ENCODE data around the gene ARID1A. TPM values are rescaled to one million over a fixed set of nuclear protein-coding genes. Genes with fewer than 3 reads are reported as not detected.
A peak's percentile ranks its signal among the peaks of the same experiment; 100 is the strongest.

The ARID1A gene
- polyA plus RNA-seq, 2 of the 4 experiments (the other 2 are of a cell fraction) = 17.4 to 21.4 TPM

DNA sequence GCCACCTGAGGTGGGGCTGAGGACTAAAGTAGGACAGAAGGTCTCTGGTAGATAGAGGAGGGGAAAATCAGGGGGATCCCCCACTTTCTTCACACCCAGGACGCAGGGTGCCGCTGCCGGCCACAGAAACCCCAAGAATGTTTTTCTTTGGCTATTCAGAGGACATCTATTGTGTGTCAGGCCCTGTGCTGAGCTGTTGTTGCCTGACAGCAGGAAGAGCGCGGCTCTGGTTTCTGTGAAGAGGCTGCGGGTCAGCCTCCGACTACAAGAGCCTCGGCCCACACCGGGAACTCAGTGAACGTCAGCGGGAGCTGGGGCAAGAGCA lies 91.5 kb downstream of the ARID1A start:
- peak; percentile 51 to 57 for ATAC-seq
- ChIA-PET CTCF (interaction anchor here (2.0 to 6.2 kb wide), 5 partner anchors 89 to 185 kb away, joined by 13 to 215 read pairs (median 35); no protein-coding TSS in a partner anchor), POLR2A (interaction anchor here (0.9 to 3.8 kb wide), 8 partner anchors 78 to 315 kb away, joined by 3 to 28 read pairs (median 4); partner anchors contain the start of gene HMGN2)
- no peaks in the 10 kb centered on the region for H3K9me3 ChIP-seq
- FAIRE-seq = no peak
- peak overlapping the region; percentile 94 for H3K4me2 ChIP-seq
- peak overlapping the region; percentile 84 to 100 for H3K27ac ChIP-seq
- H3K4me3 ChIP-seq = peak overlapping the region; percentile 68
- H3K4me1 ChIP-seq = peaks cover 49% of the 10 kb centered on the region
- TF ChIP-seq ZC3H11A (IDR thresholded peaks at IDR 0.05) = peak; percentile 7; the same call in 1 of the 2 replicates
- TF ChIP-seq, protein P1, sequence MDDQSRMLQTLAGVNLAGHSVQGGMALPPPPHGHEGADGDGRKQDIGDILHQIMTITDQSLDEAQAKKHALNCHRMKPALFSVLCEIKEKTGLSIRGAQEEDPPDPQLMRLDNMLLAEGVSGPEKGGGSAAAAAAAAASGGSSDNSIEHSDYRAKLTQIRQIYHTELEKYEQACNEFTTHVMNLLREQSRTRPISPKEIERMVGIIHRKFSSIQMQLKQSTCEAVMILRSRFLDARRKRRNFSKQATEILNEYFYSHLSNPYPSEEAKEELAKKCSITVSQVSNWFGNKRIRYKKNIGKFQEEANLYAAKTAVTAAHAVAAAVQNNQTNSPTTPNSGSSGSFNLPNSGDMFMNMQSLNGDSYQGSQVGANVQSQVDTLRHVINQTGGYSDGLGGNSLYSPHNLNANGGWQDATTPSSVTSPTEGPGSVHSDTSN (IDR thresholded peaks at IDR 0.05) = no peak
- WGBS (ENCODE audit: missing lambda C conversion rate) = 5% methylated on average over 9 of the region's 11 CpGs
- no peak for DNase-seq (ENCODE audit: low read depth in 1 of 2, low spot score in 1 of 2)

DNA sequence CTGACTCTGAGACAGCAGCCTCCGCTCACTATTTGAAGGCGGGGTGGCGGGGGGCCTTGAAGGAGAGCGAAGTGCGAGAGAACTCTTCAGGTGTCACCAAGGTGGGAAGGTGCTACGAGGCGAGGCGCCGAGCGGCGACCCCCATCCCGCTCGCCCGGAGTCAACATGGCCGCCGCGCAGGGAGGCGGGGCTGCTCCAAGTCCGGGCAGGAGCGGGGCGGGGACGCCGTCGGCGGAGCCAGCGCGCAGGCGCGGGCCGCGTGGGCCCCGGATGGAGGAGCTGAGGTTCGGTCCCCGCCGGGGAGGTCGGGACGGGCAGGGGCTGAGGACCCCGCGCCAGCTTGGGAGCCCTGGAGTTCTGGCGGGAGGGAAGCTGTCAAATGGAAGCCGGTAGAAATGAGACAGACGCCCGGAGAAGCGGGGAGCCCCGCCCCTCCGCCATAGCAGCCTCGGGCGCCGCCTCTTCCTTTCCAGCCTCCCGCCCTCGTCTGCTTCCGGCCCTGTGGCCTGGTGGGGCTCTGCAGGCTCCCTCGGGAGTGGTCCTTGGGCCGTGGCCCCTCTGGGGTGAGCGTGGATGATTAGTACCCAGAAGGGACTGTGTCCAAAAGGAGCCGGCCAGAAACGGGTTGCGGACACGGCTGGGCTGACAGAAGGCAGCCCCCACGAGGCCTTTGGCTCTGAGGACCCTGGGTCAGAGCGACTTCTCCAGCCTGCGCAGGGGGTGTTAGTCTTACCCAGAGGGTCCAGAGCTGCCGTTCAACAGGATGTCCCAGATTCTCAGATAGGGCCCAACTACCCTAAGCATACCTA lies 92.1 kb downstream of the ARID1A start, which contains the start of gene PIGV:
PIGV (plus strand) TSS at position 245 of the 809 bp plus-strand sequence. CDS start 2,866 bp downstream, outside the sequence.
- Histone ChIP-seq H3K4me2 (peak within 1 kb of the TSS; percentile 98), H3K27ac (peak within 1 kb of the TSS; percentile 84 to 100), H3K4me3 (peak within 1 kb of the TSS; percentile 68), H3K4me1 (peaks cover 43% of the 10 kb centered on the region), H3K9me3 (no peaks in the 10 kb centered on the region)
- peak; percentile 87 to 88 for ATAC-seq
- peak; percentile 76 to 78 for DNase-seq (ENCODE audit: low read depth in 1 of 2, low spot score in 1 of 2)
- WGBS (ENCODE audit: missing lambda C conversion rate) = 3% methylated on average over 6 of the region's 63 CpGs
- FAIRE-seq = no peak
- CTCF ChIA-PET = interaction anchor here (0.6 to 6.2 kb wide), 33 partner anchors 9 to 258 kb away, joined by 3 to 215 read pairs (median 6); no protein-coding TSS in a partner anchor
- TF ChIP-seq JUN (IDR thresholded peaks at IDR 0.05) (peak; percentile 28 to 78; a peak in 3 of 5 replicates), CBX8 (IDR thresholded peaks at IDR 0.05) (no peak), PHF8 (IDR thresholded peaks at IDR 0.05; ENCODE audit: borderline replicate concordance, low read depth) (peak; percentile 53), HOXB13 (CRISPR knock-in tag; IDR thresholded peaks at IDR 0.05; ENCODE audit: low read depth) (no peak), RFX5 (IDR thresholded peaks at IDR 0.05) (no peak), CEBPB (IDR thresholded peaks at IDR 0.05) (no peak), POLR2A (IDR thresholded peaks at IDR 0.05; ENCODE audit: low read length) (peak; percentile 57), POLR2AphosphoS2 (conservative IDR thresholded peaks at IDR 0.05; ENCODE audit: low read length) (no peak)
- TF ChIP-seq, protein P2, sequence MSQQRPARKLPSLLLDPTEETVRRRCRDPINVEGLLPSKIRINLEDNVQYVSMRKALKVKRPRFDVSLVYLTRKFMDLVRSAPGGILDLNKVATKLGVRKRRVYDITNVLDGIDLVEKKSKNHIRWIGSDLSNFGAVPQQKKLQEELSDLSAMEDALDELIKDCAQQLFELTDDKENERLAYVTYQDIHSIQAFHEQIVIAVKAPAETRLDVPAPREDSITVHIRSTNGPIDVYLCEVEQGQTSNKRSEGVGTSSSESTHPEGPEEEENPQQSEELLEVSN (IDR thresholded peaks at IDR 0.05; ENCODE audit: borderline replicate concordance, low read depth) = peak; percentile 78; the same call in 1 of the 2 replicates
- TF ChIP-seq, protein P3, sequence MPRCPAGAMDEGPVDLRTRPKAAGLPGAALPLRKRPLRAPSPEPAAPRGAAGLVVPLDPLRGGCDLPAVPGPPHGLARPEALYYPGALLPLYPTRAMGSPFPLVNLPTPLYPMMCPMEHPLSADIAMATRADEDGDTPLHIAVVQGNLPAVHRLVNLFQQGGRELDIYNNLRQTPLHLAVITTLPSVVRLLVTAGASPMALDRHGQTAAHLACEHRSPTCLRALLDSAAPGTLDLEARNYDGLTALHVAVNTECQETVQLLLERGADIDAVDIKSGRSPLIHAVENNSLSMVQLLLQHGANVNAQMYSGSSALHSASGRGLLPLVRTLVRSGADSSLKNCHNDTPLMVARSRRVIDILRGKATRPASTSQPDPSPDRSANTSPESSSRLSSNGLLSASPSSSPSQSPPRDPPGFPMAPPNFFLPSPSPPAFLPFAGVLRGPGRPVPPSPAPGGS (IDR thresholded peaks at IDR 0.05) = peak; percentile 34; the same call in 1 of the 3 replicates
- TF ChIP-seq, protein P4, sequence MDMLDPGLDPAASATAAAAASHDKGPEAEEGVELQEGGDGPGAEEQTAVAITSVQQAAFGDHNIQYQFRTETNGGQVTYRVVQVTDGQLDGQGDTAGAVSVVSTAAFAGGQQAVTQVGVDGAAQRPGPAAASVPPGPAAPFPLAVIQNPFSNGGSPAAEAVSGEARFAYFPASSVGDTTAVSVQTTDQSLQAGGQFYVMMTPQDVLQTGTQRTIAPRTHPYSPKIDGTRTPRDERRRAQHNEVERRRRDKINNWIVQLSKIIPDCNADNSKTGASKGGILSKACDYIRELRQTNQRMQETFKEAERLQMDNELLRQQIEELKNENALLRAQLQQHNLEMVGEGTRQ (IDR thresholded peaks at IDR 0.05) = no peak
- TF ChIP-seq, protein P5, sequence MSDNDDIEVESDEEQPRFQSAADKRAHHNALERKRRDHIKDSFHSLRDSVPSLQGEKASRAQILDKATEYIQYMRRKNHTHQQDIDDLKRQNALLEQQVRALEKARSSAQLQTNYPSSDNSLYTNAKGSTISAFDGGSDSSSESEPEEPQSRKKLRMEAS (IDR thresholded peaks at IDR 0.05) = peak; percentile 61
- POLR2A ChIA-PET = interaction anchor here (0.6 to 3.8 kb wide), 10 partner anchors 77 to 316 kb away, joined by 3 to 28 read pairs (median 4); partner anchors contain the start of gene HMGN2

DNA sequence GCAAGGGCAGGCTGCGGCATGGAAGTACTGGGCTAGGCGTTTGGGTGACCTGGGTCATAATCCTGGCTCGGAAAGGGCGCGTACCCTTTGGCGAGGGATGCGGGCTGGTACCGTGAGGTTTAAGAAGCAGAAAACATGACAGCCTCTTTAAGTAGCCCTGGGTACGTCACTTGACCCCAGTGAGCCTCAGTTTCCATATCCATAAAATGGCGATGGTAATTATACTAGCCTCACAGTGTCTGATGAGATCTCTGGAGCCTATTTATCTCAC lies 92.6 kb downstream of the ARID1A start:
- POLR2A ChIA-PET = interaction anchor here (1.0 to 3.8 kb wide), 8 partner anchors 91 to 316 kb away, joined by 3 to 28 read pairs (median 5); partner anchors contain the start of gene HMGN2
- peak overlapping the region; percentile 84 to 100 for H3K27ac ChIP-seq
- no peaks in the 10 kb centered on the region for H3K9me3 ChIP-seq
- peak overlapping the region; percentile 68 for H3K4me3 ChIP-seq
- CTCF ChIA-PET = interaction anchor here (0.6 to 6.2 kb wide), 54 partner anchors 7 to 288 kb away, joined by 3 to 215 read pairs (median 5); no protein-coding TSS in a partner anchor
- H3K4me1 ChIP-seq = peaks cover 38% of the 10 kb centered on the region
- TF ChIP-seq, protein P2 (IDR thresholded peaks at IDR 0.05; ENCODE audit: borderline replicate concordance, low read depth) = no peak
- TF ChIP-seq TP53 (CRISPR knock-in tag; IDR thresholded peaks at IDR 0.05) (no peak), NR3C1 (IDR thresholded peaks at IDR 0.05) (no peak)
- TF ChIP-seq, protein P1 (IDR thresholded peaks at IDR 0.05) = no peak
- DNase-seq (ENCODE audit: low read depth in 1 of 2, low spot score in 1 of 2) (no peak), ATAC-seq (no peak; a peak in 1 of 6 replicates), FAIRE-seq (no peak)
- peak overlapping the region; percentile 98 for H3K4me2 ChIP-seq
- 24% methylated on average over 8 of the region's 10 CpGs for WGBS (ENCODE audit: missing lambda C conversion rate)
